Transverse colon (tissue), 4 donors: ENCODE measurements around the gene DIPK1B. TPM values are rescaled to one million over a fixed set of nuclear protein-coding genes. Genes with fewer than 3 reads are reported as not detected.

ENCODE experiments used
- DNase-seq: peaks from one replicate; pipeline ENCODE4 v3.0.0-alpha.2; 2019
- H3K27ac ChIP-seq, 4 donors: fragments of 200-600 bp; sonication (generic); 2 replicates each; pipeline ENCODE4 v1.5.1; 2016 to 2018; ENCODE audit warnings: inconsistent platforms in 4 of 4
- H3K27me3 ChIP-seq: fragments of 200-600 bp; sonication (generic); 2 replicates; pipeline ENCODE4 v1.5.1; 2017; ENCODE audit warnings: inconsistent platforms
- H3K36me3 ChIP-seq, 4 donors: fragments of 200-600 bp; sonication (generic); 2 replicates each; pipeline ENCODE4 v1.5.1; 2017 to 2019; ENCODE audit warnings: inconsistent platforms in 4 of 4
- H3K4me1 ChIP-seq, 4 donors: fragments of 200-600 bp; sonication (generic); 2 replicates each; pipeline ENCODE4 v1.5.1; 2017 to 2020; ENCODE audit warnings: inconsistent platforms in 4 of 4
- H3K4me3 ChIP-seq, 4 donors: fragments of 200-600 bp; sonication (generic); 1 replicate in 1 of 4; 2 replicates in 3 of 4; pipeline versions ENCODE4 v1.5.1 to v1.6.1; 2017 to 2019; ENCODE audit warnings: inconsistent platforms in 4 of 4
- H3K9me3 ChIP-seq, 2 donors: fragments of 200-600 bp; sonication (generic); 2 replicates each; pipeline ENCODE4 v1.5.1; 2017 to 2019; ENCODE audit warnings: inconsistent platforms in 2 of 2
- EP300 ChIP-seq: sonication (generic); formaldehyde crosslinking; IDR thresholded peaks from one replicate; pipeline ENCODE4 v1.6.1; 2017; ENCODE audit warnings: antibody characterized with exemption, low read depth
- POLR2A ChIP-seq: fragments of 450-650 bp; IDR thresholded peaks from one replicate; pipeline ENCODE4 v1.6.1; 2016; ENCODE audit warnings: antibody characterized with exemption, mild to moderate bottlenecking, moderate library complexity
- POLR2AphosphoS5 ChIP-seq, 3 donors: sonication (generic); formaldehyde crosslinking; IDR thresholded peaks; one replicate each; pipeline ENCODE4 v1.6.1; 2016; ENCODE audit warnings: antibody characterized with exemption in 3 of 3
- WGBS, 2 donors: methylation state at CpG; one replicate each; pipeline ENCODE4 v1.1.5; 2018; ENCODE audit warnings: low coverage in 1 of 2; 5-methylcytosine and 5-hydroxymethylcytosine counted together
- in situ Hi-C, 4 donors: fragments of 200-750 bp; cut with MboI; loops; one replicate each; pipeline versions ENCODE4 v1.15.0 to v1.15.1; 2017; ENCODE audit warnings: low sequenced_read_pairs in 3 of 4, low pct_ligation_motif_present in 1 of 4, low pct_unique_long_range_greater_than_20kb in 1 of 4
- intact Hi-C: fragments of 100-400 bp; cut with DNase I; formaldehyde crosslinking; loops from one replicate; pipeline ENCODE4 v1.15.1; 2023; ENCODE audit warnings: low total_unique reads
- total RNA-seq, 4 donors: library from RNA; depleted of rRNA; stranded (reverse); fragments of >200 nt; gene quantifications; one replicate each; pipeline ENCODE4 v1.1.0, GENCODE V29; 2016
- TF ChIP-seq, protein P1 (sequence below), 5 experiments: fragments of 200-600 bp in 3 of 5; fragments of 450-650 bp in 2 of 5; sonication (generic) in 3 of 5; IDR thresholded peaks; 1 replicate in 2 of 5; 2 replicates in 3 of 5; pipeline ENCODE4 v1.5.1; 2016 to 2017; ENCODE audit warnings: antibody characterized with exemption in 5 of 5, inconsistent platforms in 3 of 5, mild to moderate bottlenecking in 2 of 5, moderate library complexity in 1 of 5

Gene DIPK1B
- total RNA-seq, 4 donors from 2014 or later = 3.5 to 12.3 (median 3.9) TPM

GRCh38 chr9:136669791-136670464, 42.4 kb upstream of the DIPK1B start:
- Histone ChIP-seq H3K4me1 (peaks cover 4 to 17% (median 8%) of the 10 kb centered on the region in 4 donors), H3K9me3 (no peaks in the 10 kb centered on the region), H3K27me3 (peaks cover 60% of the 10 kb centered on the region), H3K4me3 (no peak overlapping the region), H3K36me3 (no peaks in the 10 kb centered on the region), H3K27ac (peak overlapping the region in 1 of 4 donors; percentile 34)
- TF ChIP-seq EP300 (no peak), POLR2AphosphoS5 (IDR thresholded peaks at IDR 0.05) (no peak), POLR2A (no peak)
- TF ChIP-seq, protein P1, sequence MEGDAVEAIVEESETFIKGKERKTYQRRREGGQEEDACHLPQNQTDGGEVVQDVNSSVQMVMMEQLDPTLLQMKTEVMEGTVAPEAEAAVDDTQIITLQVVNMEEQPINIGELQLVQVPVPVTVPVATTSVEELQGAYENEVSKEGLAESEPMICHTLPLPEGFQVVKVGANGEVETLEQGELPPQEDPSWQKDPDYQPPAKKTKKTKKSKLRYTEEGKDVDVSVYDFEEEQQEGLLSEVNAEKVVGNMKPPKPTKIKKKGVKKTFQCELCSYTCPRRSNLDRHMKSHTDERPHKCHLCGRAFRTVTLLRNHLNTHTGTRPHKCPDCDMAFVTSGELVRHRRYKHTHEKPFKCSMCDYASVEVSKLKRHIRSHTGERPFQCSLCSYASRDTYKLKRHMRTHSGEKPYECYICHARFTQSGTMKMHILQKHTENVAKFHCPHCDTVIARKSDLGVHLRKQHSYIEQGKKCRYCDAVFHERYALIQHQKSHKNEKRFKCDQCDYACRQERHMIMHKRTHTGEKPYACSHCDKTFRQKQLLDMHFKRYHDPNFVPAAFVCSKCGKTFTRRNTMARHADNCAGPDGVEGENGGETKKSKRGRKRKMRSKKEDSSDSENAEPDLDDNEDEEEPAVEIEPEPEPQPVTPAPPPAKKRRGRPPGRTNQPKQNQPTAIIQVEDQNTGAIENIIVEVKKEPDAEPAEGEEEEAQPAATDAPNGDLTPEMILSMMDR (IDR thresholded peaks at IDR 0.05) = no peak
- in situ Hi-C loops = no loop called here
- intact Hi-C loops = no loop called here
- 38% methylated on average over 19 of the region's 23 CpGs; no CpG with 5 or more reads in 1 of the 2 donors for WGBS, 2 donors
- DNase-seq = no peak

DNA sequence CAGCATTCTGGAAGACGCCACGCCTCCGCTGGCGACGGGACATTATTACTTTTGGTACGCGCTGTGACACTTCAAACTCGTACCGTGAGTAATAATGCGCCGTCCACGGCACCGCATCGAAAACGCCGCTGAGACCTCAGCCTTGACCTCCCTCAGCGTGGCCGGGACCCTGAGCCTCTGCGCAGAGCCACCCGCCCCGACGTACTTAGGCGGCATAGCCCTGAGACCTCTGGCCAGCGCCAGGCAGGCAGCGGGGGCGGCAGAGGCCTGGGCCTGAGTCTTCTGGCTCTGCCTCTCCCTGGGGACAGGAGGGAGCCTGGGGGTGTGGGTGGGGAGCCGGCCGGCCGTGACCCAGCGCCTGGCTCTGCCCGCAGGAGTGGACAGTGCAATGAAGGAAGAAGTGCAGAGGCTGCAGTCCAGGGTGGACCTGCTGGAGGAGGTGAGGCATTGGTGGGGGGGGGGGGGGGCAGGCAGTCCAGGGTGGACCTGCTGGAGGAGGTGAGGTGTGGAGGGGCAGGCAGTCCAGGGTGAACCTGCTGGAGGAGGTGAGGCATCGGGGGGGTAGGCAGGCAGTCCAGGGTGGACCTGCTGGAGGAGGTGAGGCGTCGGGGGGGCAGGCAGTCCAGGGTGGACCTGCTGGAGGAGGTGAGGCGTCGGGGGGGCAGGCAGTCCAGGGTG, 41.7 kb upstream of the DIPK1B start:
- WGBS, 2 donors = 42% methylated on average over 31 of the region's 36 CpGs; no CpG with 5 or more reads in 1 of the 2 donors
- no peak overlapping the region for H3K4me3 ChIP-seq
- H3K27ac ChIP-seq = no peak overlapping the region
- TF ChIP-seq POLR2AphosphoS5 (IDR thresholded peaks at IDR 0.05) = peak in 2 of 3 donors; percentile 43 to 45
- no peak for TF ChIP-seq POLR2A
- TF ChIP-seq, protein P1 (IDR thresholded peaks at IDR 0.05) = no peak
- in situ Hi-C loops (no loop called here), intact Hi-C loops (no loop called here)
- peaks cover 55% of the 10 kb centered on the region for H3K27me3 ChIP-seq
- H3K36me3 ChIP-seq = no peaks in the 10 kb centered on the region
- no peaks in the 10 kb centered on the region for H3K9me3 ChIP-seq
- DNase-seq = no peak
- H3K4me1 ChIP-seq = peaks cover 0 to 17% (median 7%) of the 10 kb centered on the region in 4 donors

- H3K4me1 ChIP-seq = peaks cover 0 to 20% (median 11%) of the 10 kb centered on the region in 4 donors
Measured at GRCh38 chr9:136671254-136671614, 41.1 kb upstream of the DIPK1B start.

More at GRCh38 chr9:136671254-136671614, 41.1 kb upstream of the DIPK1B start:
- no peaks in the 10 kb centered on the region for H3K9me3 ChIP-seq
- no peak for DNase-seq
- in situ Hi-C loops = no loop called here
- peaks cover 0 to 2% (median 0%) of the 10 kb centered on the region in 4 donors for H3K36me3 ChIP-seq
- peaks cover 52% of the 10 kb centered on the region for H3K27me3 ChIP-seq
- intact Hi-C loops = no loop called here
- H3K27ac ChIP-seq = no peak overlapping the region
- WGBS, 2 donors = 19% methylated on average over 9 of the region's 12 CpGs; no CpG with 5 or more reads in 1 of the 2 donors
- no peak for TF ChIP-seq POLR2A
- TF ChIP-seq EP300 = no peak
- TF ChIP-seq POLR2AphosphoS5 (IDR thresholded peaks at IDR 0.05) = no peak
- TF ChIP-seq, protein P1 (IDR thresholded peaks at IDR 0.05) = no peak
- no peak overlapping the region for H3K4me3 ChIP-seq
